Stimulated activated CD8-positive, alpha-beta memory T cell treated with anti-CD3 and anti-CD28 coated beads, Interleukin-15, amount 100 ng/mL, for 4 hours (primary cell): Measurements from ENCODE around the gene VAV2.
A peak's percentile ranks its signal among the peaks of the same experiment; 100 is the strongest.

Experiments
- DNase-seq, 2 donors: peaks; one replicate each; pipeline ENCODE4 v3.0.0-alpha.2; 2020; ENCODE audit warnings: low read depth in 2 of 2

Gene VAV2

GRCh38 chr9:133728856-133729616 lies 263.1 kb downstream of the VAV2 start:
- DNase-seq = no peak

- DNase-seq = no peak
Observed at GRCh38 chr9:133727876-133728441, 264.2 kb downstream of the VAV2 start.

GRCh38 chr9:133727277-133727875 lies 264.7 kb downstream of the VAV2 start:
- DNase-seq = no peak

- DNase-seq = peak in 1 of 2 donors; percentile 27
Observed at GRCh38 chr9:133726401-133727276, 265.5 kb downstream of the VAV2 start.

- DNase-seq = no peak
Observed at GRCh38 chr9:133725886-133726285, 266.2 kb downstream of the VAV2 start.

- DNase-seq = no peak
Observed at GRCh38 chr9:133718563-133719315, 273.4 kb downstream of the VAV2 start.

- no peak for DNase-seq
Observed at GRCh38 chr9:133717113-133718031, 274.8 kb downstream of the VAV2 start.

GRCh38 chr9:133716564-133717112 lies 275.5 kb downstream of the VAV2 start:
- DNase-seq = no peak

GRCh38 chr9:133715866-133716563 lies 276.1 kb downstream of the VAV2 start:
- no peak for DNase-seq

GRCh38 chr9:133715295-133715865 lies 276.7 kb downstream of the VAV2 start:
- no peak for DNase-seq

GRCh38 chr9:133714606-133715294 lies 277.4 kb downstream of the VAV2 start:
- DNase-seq = no peak

- DNase-seq = no peak
Observed at GRCh38 chr9:133713960-133714495, 278.1 kb downstream of the VAV2 start.

GRCh38 chr9:133713150-133713959 lies 278.8 kb downstream of the VAV2 start:
- no peak for DNase-seq

- DNase-seq = no peak
Observed at GRCh38 chr9:133712221-133713100, 279.7 kb downstream of the VAV2 start.
